Astrocyte (in vitro differentiated cells and primary cell): ENCODE results near the gene CPHXL.

Source experiments
- EZH2 ChIP-seq: IDR thresholded peaks from 2 replicates; pipeline ENCODE4 v1.6.1; 2012; ENCODE audit warnings: mild to moderate bottlenecking, low read length, inconsistent platforms; ENCODE audit not compliant: insufficient read depth
- TF ChIP-seq, protein P1 (sequence below): IDR thresholded peaks from 2 replicates; pipeline ENCODE4 v1.5.1; 2011; ENCODE audit warnings: low read depth, mild to moderate bottlenecking, inconsistent platforms, low read length, moderate library complexity; ENCODE audit not compliant: insufficient read depth

DNA sequence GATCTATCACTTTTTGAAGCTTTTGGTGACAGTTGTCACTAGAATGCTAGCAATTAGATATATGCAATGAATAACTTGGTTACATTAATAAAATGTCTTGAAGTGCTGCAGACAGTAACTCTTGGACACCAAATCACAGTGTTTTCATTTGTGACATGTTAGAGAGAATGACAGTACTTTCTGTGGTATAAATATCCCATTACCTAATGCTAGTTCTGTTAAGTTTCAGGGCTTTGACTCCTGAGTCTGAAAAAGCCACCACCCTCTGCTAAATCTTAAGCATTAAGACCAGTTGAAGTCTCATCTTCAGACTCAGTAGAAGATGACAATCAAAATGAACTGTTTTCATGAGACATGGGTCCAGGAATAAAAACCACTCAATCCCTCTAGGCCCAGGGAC is 38.9 kb downstream of the CPHXL start:
- TF ChIP-seq, protein P1, sequence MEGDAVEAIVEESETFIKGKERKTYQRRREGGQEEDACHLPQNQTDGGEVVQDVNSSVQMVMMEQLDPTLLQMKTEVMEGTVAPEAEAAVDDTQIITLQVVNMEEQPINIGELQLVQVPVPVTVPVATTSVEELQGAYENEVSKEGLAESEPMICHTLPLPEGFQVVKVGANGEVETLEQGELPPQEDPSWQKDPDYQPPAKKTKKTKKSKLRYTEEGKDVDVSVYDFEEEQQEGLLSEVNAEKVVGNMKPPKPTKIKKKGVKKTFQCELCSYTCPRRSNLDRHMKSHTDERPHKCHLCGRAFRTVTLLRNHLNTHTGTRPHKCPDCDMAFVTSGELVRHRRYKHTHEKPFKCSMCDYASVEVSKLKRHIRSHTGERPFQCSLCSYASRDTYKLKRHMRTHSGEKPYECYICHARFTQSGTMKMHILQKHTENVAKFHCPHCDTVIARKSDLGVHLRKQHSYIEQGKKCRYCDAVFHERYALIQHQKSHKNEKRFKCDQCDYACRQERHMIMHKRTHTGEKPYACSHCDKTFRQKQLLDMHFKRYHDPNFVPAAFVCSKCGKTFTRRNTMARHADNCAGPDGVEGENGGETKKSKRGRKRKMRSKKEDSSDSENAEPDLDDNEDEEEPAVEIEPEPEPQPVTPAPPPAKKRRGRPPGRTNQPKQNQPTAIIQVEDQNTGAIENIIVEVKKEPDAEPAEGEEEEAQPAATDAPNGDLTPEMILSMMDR, result no peak
- TF ChIP-seq EZH2, result no peak
